ENCODE data around the gene PTPRJ. TPM values are rescaled to one million over a fixed set of nuclear protein-coding genes. Genes with fewer than 3 reads are reported as not detected.

PTPRJ gene
- total RNA-seq, 1 experiment from 2014 or later = 19.8 TPM

- Histone ChIP-seq H3K27me3 (replicated peaks) (no peaks in the 10 kb centered on the region), H3K36me3 (peaks cover 8% of the 10 kb centered on the region), H3K27ac (no peak overlapping the region), H3K4me3 (no peak overlapping the region), H3K9me3 (replicated peaks) (no peaks in the 10 kb centered on the region), H3K4me1 (replicated peaks) (0 out of 2 replicates have a peak, but pooled peaks cover 6% of the 10 kb centered on the region)
- DNase-seq (ENCODE audit: low read depth in 1 of 2, low spot score in 2 of 2) = no peak
Measured at GRCh38 chr11:48036466-48036865, 56.1 kb downstream of the PTPRJ start.

DNA sequence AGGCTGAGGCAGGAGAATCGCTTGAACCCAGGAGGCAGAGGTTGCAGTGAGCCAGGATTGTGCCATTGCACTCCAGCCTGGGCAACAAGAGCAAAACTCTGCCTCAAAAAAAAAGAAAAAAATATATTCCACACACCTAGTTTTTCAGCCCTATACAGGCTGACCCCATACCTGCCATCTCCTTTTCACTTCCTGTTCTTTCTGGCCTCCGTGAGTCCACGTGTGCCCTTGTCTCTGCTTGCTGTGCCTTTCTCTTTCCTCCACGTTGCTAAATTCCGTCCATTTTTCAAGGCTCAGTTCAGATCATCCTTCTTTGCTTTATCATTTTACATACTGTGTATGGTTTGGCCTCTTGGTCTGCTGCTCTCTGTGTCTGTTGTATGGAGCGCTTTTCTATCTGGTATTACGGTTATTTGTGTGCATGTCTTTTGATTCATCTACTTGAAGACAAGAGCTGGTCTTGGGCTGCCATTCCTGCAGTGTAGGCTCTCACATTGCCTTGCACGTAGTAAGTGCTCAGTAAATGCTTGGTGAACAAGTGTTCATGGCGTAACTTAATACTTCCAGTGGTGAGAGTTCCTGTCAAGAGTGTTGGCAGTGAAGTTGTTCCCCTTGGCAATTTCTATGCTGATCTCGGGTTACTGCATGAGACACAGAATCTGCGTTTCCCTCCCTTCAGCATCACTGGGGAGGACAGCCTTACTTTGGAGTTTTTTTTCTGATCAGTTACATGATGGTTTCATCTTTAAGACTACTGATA lies 57.5 kb downstream of the PTPRJ start:
- Histone ChIP-seq H3K4me1 (replicated peaks) (0 out of 2 replicates have a peak, but pooled peaks cover 6% of the 10 kb centered on the region), H3K36me3 (peaks cover 8% of the 10 kb centered on the region), H3K27ac (no peak overlapping the region), H3K27me3 (replicated peaks) (no peaks in the 10 kb centered on the region), H3K4me3 (no peak overlapping the region), H3K9me3 (replicated peaks) (no peaks in the 10 kb centered on the region)
- no peak for DNase-seq (ENCODE audit: low read depth in 1 of 2, low spot score in 2 of 2)

DNA sequence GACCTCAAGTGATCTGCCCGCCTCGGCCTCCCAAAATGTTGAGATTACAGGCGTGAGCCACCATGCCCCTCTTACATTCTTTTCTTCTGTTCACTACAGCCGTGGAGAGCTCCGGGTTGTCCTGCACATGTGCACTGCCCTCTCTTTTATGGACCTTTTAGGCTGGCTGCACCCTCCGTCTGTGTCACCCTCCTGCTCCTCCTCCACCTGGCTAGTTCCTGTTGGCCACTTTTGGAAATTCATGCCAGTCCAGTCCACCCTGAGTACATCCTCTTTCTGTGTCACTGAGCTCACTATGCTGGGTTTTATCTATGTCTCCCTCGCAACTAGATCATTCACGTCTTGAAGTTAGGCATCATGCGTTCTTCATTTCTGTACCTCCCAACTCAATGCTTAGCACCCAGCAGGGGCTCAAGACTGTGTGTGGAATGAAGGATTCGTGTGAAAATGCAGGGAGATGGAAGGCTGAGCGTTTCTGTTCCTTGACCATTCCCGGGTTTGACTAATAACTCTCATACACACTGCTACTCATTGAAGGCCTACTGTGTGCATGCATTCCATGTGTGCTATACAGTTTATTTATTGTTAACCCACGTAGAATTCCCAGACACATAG lies 60.6 kb downstream of the PTPRJ start:
- no peak for DNase-seq (ENCODE audit: low read depth in 1 of 2, low spot score in 2 of 2)
- H3K27ac ChIP-seq = no peak overlapping the region
- no peak overlapping the region for H3K4me3 ChIP-seq
- no peaks in the 10 kb centered on the region; the same call in 1 of the 2 replicates for H3K36me3 ChIP-seq
- H3K4me1 ChIP-seq (replicated peaks) = 0 out of 2 replicates have a peak, but pooled peaks cover 2% of the 10 kb centered on the region
- no peaks in the 10 kb centered on the region for H3K9me3 ChIP-seq (replicated peaks)
- H3K27me3 ChIP-seq (replicated peaks) = no peaks in the 10 kb centered on the region

- no peak overlapping the region for H3K4me3 ChIP-seq
- no peaks in the 10 kb centered on the region; the same call in 1 of the 2 replicates for H3K36me3 ChIP-seq
- no peaks in the 10 kb centered on the region for H3K9me3 ChIP-seq (replicated peaks)
- peaks cover 2% of the 10 kb centered on the region for H3K4me1 ChIP-seq (replicated peaks)
- H3K27me3 ChIP-seq (replicated peaks) = no peaks in the 10 kb centered on the region
- no peak for DNase-seq (ENCODE audit: low read depth in 1 of 2, low spot score in 2 of 2)
- no peak overlapping the region for H3K27ac ChIP-seq
Measured at GRCh38 chr11:48041877-48042695, 61.7 kb downstream of the PTPRJ start.

DNA sequence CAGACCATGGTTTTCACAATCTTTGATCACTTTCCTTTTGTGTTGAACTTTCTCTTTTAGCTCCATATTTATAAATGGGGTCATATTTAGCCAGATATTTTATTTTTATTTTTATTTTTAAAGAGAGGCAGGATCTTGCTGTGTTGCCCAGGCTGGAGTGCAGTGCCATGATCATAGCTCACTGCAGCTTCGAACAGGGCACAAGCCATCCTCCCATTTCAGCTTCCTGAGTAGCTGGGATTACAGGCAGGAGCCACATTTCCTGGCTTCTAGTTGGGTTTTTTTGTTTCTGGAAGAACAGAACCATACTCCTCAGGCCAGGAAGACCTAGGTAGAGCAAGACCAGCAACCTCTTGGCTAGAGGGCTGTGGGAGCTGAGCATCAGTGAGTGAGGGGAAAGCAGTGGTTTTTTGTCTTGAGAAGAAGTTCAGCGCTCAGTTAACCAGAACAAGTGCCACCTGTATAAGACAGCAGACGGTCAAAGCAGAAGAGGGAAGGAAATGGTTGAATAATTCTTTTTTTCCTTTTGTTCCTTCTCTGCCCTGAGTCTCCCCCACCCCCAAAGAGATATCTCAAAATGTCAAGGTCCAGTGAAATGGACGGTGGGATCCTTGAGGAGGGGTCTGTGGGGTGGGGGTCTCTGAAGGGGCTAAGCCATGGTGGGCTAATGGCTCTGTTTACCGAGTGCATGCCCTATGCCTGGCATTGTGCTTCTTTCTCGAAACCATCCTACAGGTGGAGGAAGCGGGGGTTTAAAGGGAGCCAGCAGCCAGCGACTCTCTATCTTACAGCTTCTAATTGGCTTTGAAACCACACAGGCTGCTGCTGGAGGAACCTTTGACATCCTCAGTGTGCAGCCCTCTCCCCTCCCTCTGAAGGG lies 63.0 kb downstream of the PTPRJ start:
- no peak overlapping the region for H3K4me3 ChIP-seq
- H3K27me3 ChIP-seq (replicated peaks) = no peaks in the 10 kb centered on the region
- no peaks in the 10 kb centered on the region; the same call in 1 of the 2 replicates for H3K36me3 ChIP-seq
- no peak for DNase-seq (ENCODE audit: low read depth in 1 of 2, low spot score in 2 of 2)
- no peaks in the 10 kb centered on the region for H3K9me3 ChIP-seq (replicated peaks)
- H3K27ac ChIP-seq = no peak overlapping the region
- peaks cover 15% of the 10 kb centered on the region for H3K4me1 ChIP-seq (replicated peaks)

- no peaks in the 10 kb centered on the region; the same call in 1 of the 2 replicates for H3K36me3 ChIP-seq
- H3K4me3 ChIP-seq = no peak overlapping the region
- H3K9me3 ChIP-seq (replicated peaks) = no peaks in the 10 kb centered on the region
- no peaks in the 10 kb centered on the region for H3K27me3 ChIP-seq (replicated peaks)
- DNase-seq (ENCODE audit: low read depth in 1 of 2, low spot score in 2 of 2) = no peak
- H3K4me1 ChIP-seq (replicated peaks) = peaks cover 22% of the 10 kb centered on the region
- H3K27ac ChIP-seq = no peak overlapping the region
Measured at GRCh38 chr11:48043991-48044512, 63.7 kb downstream of the PTPRJ start.

DNA sequence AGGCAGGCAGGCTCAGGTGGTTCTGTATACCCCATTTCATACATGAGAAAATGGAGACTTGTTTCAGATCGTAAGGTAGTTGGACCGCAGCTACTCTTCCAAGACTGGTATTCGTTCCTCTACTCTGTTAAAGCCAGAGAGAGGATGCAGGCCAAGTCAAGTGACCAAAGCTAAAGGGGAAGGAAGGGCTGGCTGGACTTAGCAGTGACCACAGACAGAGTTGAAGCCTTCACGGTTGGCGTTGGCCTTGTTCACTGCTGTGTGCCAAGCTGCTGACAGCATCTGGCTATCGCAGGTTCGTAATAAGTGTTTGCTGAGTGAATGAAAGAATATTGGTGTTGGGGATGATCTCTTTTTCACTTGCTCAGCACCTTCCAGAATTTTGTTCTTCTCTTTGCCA lies 64.2 kb downstream of the PTPRJ start:
- Histone ChIP-seq H3K4me3 (no peak overlapping the region), H3K36me3 (no peaks in the 10 kb centered on the region; the same call in 1 of the 2 replicates), H3K27ac (no peak overlapping the region), H3K9me3 (replicated peaks) (no peaks in the 10 kb centered on the region), H3K27me3 (replicated peaks) (no peaks in the 10 kb centered on the region), H3K4me1 (replicated peaks) (peaks cover 25% of the 10 kb centered on the region)
- no peak for DNase-seq (ENCODE audit: low read depth in 1 of 2, low spot score in 2 of 2)

DNA sequence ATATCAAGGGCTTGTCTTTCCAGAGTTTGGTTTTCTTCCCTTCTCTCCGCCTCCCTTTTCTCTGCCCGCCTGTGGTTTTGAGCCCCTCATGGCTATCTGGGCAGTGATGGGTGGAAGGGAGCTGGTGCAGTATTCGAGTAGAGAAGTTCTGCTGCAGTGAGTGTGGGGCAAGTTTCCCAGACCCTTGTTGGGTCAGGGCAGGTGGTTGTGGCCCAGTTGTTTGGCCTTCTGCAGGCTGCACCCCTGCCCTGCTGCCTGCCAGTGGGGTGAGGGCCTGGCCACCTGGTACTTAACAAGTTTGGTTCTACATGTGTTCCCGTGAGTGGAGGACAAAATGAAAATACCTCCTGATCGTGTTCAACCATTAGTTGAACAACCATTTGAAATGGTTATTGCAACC lies 65.2 kb downstream of the PTPRJ start:
- DNase-seq (ENCODE audit: low read depth in 1 of 2, low spot score in 2 of 2) = no peak
- Histone ChIP-seq H3K4me1 (replicated peaks) (peaks cover 25% of the 10 kb centered on the region), H3K36me3 (no peaks in the 10 kb centered on the region; the same call in 1 of the 2 replicates), H3K4me3 (no peak overlapping the region), H3K27me3 (replicated peaks) (no peaks in the 10 kb centered on the region), H3K9me3 (replicated peaks) (no peaks in the 10 kb centered on the region), H3K27ac (no peak overlapping the region)

DNA sequence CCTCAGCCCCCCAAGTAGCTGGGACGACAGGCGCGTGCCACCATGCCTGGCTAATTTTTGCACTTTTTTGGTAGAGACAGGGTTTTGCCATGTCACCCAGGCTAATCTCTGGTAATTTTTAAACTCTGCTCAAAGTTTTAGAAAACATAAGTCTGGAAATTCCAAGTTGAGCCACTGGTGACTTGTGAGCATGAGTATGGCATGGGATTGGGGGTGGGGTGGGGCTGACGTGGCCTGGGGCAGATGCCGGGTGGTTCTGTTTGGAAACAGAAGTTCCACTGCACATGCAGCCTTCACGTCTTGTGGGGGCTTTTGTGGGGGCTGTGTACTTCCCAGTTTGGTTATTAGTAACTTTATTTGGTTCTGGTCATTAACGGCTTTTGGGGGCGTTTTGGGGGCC lies 67.3 kb downstream of the PTPRJ start:
- H3K4me3 ChIP-seq = no peak overlapping the region
- H3K9me3 ChIP-seq (replicated peaks) = no peaks in the 10 kb centered on the region; the same call in 1 of the 2 replicates
- H3K27me3 ChIP-seq (replicated peaks) = no peaks in the 10 kb centered on the region
- DNase-seq (ENCODE audit: low read depth in 1 of 2, low spot score in 2 of 2) = peak; percentile 51 to 78
- H3K36me3 ChIP-seq = no peaks in the 10 kb centered on the region; the same call in 1 of the 2 replicates
- peaks cover 40% of the 10 kb centered on the region for H3K4me1 ChIP-seq (replicated peaks)
- H3K27ac ChIP-seq = peak overlapping the region; percentile 65

- no peak overlapping the region for H3K27ac ChIP-seq
- H3K4me3 ChIP-seq = no peak overlapping the region
- H3K27me3 ChIP-seq (replicated peaks) = no peaks in the 10 kb centered on the region
- H3K36me3 ChIP-seq = no peaks in the 10 kb centered on the region; the same call in 1 of the 2 replicates
- no peak for DNase-seq (ENCODE audit: low read depth in 1 of 2, low spot score in 2 of 2)
- H3K9me3 ChIP-seq (replicated peaks) = no peaks in the 10 kb centered on the region; the same call in 1 of the 2 replicates
- peaks cover 43% of the 10 kb centered on the region for H3K4me1 ChIP-seq (replicated peaks)
Measured at GRCh38 chr11:48049036-48049435, 68.7 kb downstream of the PTPRJ start.

- DNase-seq (ENCODE audit: low read depth in 1 of 2, low spot score in 2 of 2) = no peak
- H3K36me3 ChIP-seq = no peaks in the 10 kb centered on the region; the same call in 1 of the 2 replicates
- no peaks in the 10 kb centered on the region; the same call in 1 of the 2 replicates for H3K9me3 ChIP-seq (replicated peaks)
- H3K4me1 ChIP-seq (replicated peaks) = peaks cover 56% of the 10 kb centered on the region
- H3K27me3 ChIP-seq (replicated peaks) = no peaks in the 10 kb centered on the region
- H3K27ac ChIP-seq = no peak overlapping the region
- H3K4me3 ChIP-seq = no peak overlapping the region
Measured at GRCh38 chr11:48050304-48050703, 69.9 kb downstream of the PTPRJ start.

- no peak for DNase-seq (ENCODE audit: low read depth in 1 of 2, low spot score in 2 of 2)
- peaks cover 66% of the 10 kb centered on the region for H3K4me1 ChIP-seq (replicated peaks)
- no peaks in the 10 kb centered on the region; the same call in 1 of the 2 replicates for H3K9me3 ChIP-seq (replicated peaks)
- H3K4me3 ChIP-seq = no peak overlapping the region
- H3K27me3 ChIP-seq (replicated peaks) = no peaks in the 10 kb centered on the region
- H3K27ac ChIP-seq = peak overlapping the region; percentile 57
- H3K36me3 ChIP-seq = no peaks in the 10 kb centered on the region; the same call in 1 of the 2 replicates
Measured at GRCh38 chr11:48051217-48051830, 71.0 kb downstream of the PTPRJ start.

Measured in SJSA1 (cell line).